Gastroesophageal sphincter (tissue), 3 donors: ENCODE results near the gene NSD2.
"Not testable (repeated sequence)": the region's sequence is repeated elsewhere in the genome, so short reads cannot be mapped to it uniquely, and the experiment has no call there.

Source experiments
- POLR2A ChIP-seq, 2 donors: fragments of 450-650 bp; IDR thresholded peaks; one replicate each; pipeline ENCODE4 v1.6.1; 2017; ENCODE audit warnings: antibody characterized with exemption in 2 of 2, mild to moderate bottlenecking in 2 of 2, moderate library complexity in 1 of 2
- POLR2AphosphoS5 ChIP-seq: sonication (generic); formaldehyde crosslinking; IDR thresholded peaks from one replicate; pipeline ENCODE4 v1.6.1; 2017; ENCODE audit warnings: antibody characterized with exemption
- TF ChIP-seq, protein P1 (sequence below), 4 experiments: fragments of 200-600 bp in 2 of 4; fragments of 450-650 bp in 2 of 4; sonication (generic) in 1 of 4; IDR thresholded peaks; one replicate each; pipeline ENCODE4 v1.5.1; 2017 to 2019; ENCODE audit warnings: antibody characterized with exemption in 4 of 4, mild to moderate bottlenecking in 2 of 4, moderate library complexity in 2 of 4

DNA sequence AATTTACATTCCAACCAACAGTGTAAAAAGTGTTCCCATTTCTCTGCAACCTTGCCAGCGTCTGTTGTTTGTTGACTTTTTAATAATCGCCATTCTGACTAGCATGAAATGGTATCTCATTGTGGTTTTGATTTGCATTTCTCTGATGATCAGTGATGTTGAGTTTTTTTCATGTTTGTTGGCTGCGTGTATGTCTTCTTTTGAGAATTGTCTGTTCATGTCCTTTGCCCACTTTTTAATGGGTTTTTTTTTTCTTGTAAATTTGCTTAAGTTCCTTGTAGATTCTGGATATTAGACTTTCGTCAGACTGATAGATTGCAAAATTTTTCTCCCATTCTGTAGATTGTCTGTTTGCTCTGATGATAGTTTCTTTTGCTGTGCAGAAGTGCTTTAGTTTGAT, 155.9 kb downstream of the NSD2 start:
- TF ChIP-seq, protein P1, sequence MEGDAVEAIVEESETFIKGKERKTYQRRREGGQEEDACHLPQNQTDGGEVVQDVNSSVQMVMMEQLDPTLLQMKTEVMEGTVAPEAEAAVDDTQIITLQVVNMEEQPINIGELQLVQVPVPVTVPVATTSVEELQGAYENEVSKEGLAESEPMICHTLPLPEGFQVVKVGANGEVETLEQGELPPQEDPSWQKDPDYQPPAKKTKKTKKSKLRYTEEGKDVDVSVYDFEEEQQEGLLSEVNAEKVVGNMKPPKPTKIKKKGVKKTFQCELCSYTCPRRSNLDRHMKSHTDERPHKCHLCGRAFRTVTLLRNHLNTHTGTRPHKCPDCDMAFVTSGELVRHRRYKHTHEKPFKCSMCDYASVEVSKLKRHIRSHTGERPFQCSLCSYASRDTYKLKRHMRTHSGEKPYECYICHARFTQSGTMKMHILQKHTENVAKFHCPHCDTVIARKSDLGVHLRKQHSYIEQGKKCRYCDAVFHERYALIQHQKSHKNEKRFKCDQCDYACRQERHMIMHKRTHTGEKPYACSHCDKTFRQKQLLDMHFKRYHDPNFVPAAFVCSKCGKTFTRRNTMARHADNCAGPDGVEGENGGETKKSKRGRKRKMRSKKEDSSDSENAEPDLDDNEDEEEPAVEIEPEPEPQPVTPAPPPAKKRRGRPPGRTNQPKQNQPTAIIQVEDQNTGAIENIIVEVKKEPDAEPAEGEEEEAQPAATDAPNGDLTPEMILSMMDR (IDR thresholded peaks at IDR 0.05), result not testable (repeated sequence)
- not testable (repeated sequence) for TF ChIP-seq POLR2A (IDR thresholded peaks at IDR 0.05); POLR2AphosphoS5
